Esophagus squamous epithelium (tissue), 5 donors: Measurements from ENCODE around the gene COL24A1. TPM values are rescaled to one million over a fixed set of nuclear protein-coding genes. Genes with fewer than 3 reads are reported as not detected.

ENCODE experiments used
- DNase-seq: peaks from one replicate; lab custom pipeline; 2025; lab: John Stamatoyannopoulos, UW
- H3K27ac ChIP-seq, 4 donors: fragments of 200-600 bp; sonication (generic); one replicate each; pipeline ENCODE4 v1.5.1; 2016 to 2019; ENCODE audit warnings: mild to moderate bottlenecking in 1 of 4
- H3K27me3 ChIP-seq, 4 donors: fragments of 200-600 bp; sonication (generic); 1 replicate in 3 of 4; 2 replicates in 1 of 4; pipeline versions ENCODE4 v1.5.1 to v1.6.0; 2017 to 2021; ENCODE audit warnings: antibody characterized with exemption in 1 of 4
- H3K36me3 ChIP-seq, 3 donors: fragments of 200-600 bp; sonication (generic); one replicate each; pipeline ENCODE4 v1.5.1; 2016 to 2019
- H3K4me1 ChIP-seq, 3 donors: fragments of 200-600 bp; sonication (generic); one replicate each; pipeline ENCODE4 v1.5.1; 2017 to 2019
- H3K4me3 ChIP-seq, 4 donors: fragments of 200-600 bp; sonication (generic); 1 replicate in 3 of 4; 2 replicates in 1 of 4; pipeline ENCODE4 v1.5.1; 2016 to 2019; ENCODE audit warnings: mild to moderate bottlenecking in 2 of 4, moderate library complexity in 1 of 4
- H3K9me3 ChIP-seq, 3 donors: fragments of 200-600 bp; sonication (generic); one replicate each; pipeline ENCODE4 v1.5.1; 2016 to 2019
- CTCF ChIP-seq, 6 experiments: fragments of 450-650 bp in 4 of 6; fragments of 200-600 bp in 2 of 6; sonication (generic) in 2 of 6; IDR thresholded peaks; one replicate each; pipeline ENCODE4 v1.5.1; 2016 to 2019; ENCODE audit warnings: antibody characterized with exemption in 6 of 6, mild to moderate bottlenecking in 4 of 6, moderate library complexity in 4 of 6
- POLR2A ChIP-seq, 4 donors: fragments of 450-650 bp; IDR thresholded peaks; one replicate each; pipeline ENCODE4 v1.6.1; 2017; ENCODE audit warnings: antibody characterized with exemption in 4 of 4, mild to moderate bottlenecking in 4 of 4, moderate library complexity in 3 of 4
- WGBS, 2 donors: methylation state at CpG; one replicate each; pipeline ENCODE4 v1.1.5; 2018; 5-methylcytosine and 5-hydroxymethylcytosine counted together
- intact Hi-C: fragments of 100-400 bp; cut with DNase I; formaldehyde crosslinking; loops from one replicate; pipeline ENCODE4 v1.15.0; 2022
- total RNA-seq, 4 donors: library from RNA; depleted of rRNA; stranded (reverse); fragments of >200 nt; gene quantifications; one replicate each; pipeline ENCODE4 v1.1.0, GENCODE V29; 2016
- donor health status: DM: yes; HTN: yes; CAD: no.

The COL24A1 gene
- total RNA-seq, 4 donors from 2014 or later, result 0.15 to 0.38 TPM; not detected in 2

DNA sequence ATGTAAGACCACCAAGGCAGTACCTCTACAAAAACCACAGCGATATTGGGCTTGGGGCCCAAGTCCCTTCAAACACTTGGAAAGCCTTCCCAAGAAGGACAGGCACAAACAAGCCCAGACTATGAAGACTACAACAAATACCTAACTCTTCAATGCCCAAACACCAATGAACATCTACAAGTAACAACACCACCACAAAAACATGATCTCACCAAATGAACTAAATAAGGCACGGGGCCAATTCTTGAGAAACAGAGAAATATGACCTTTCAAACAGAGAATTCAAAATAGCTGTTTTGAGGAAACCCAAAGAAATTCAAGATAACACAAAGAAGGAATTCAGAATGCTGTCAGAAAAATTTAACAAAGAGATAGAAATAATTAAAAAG is 86.8 kb downstream of the COL24A1 start:
- 26 to 33% methylated on average over 1 to 2 of the region's 2 CpGs for WGBS, 2 donors
- no peak overlapping the region for H3K4me3 ChIP-seq
- no peaks in the 10 kb centered on the region for H3K9me3 ChIP-seq
- no peak for TF ChIP-seq POLR2A (IDR thresholded peaks at IDR 0.05)
- TF ChIP-seq CTCF (IDR thresholded peaks at IDR 0.05), result no peak
- no peak overlapping the region for H3K27ac ChIP-seq
- H3K36me3 ChIP-seq, result no peaks in the 10 kb centered on the region
- DNase-seq, result no peak
- no peaks in the 10 kb centered on the region for H3K27me3 ChIP-seq
- peaks cover 0 to 3% (median 0%) of the 10 kb centered on the region in 3 donors for H3K4me1 ChIP-seq
- intact Hi-C loops, result no loop called here

DNA sequence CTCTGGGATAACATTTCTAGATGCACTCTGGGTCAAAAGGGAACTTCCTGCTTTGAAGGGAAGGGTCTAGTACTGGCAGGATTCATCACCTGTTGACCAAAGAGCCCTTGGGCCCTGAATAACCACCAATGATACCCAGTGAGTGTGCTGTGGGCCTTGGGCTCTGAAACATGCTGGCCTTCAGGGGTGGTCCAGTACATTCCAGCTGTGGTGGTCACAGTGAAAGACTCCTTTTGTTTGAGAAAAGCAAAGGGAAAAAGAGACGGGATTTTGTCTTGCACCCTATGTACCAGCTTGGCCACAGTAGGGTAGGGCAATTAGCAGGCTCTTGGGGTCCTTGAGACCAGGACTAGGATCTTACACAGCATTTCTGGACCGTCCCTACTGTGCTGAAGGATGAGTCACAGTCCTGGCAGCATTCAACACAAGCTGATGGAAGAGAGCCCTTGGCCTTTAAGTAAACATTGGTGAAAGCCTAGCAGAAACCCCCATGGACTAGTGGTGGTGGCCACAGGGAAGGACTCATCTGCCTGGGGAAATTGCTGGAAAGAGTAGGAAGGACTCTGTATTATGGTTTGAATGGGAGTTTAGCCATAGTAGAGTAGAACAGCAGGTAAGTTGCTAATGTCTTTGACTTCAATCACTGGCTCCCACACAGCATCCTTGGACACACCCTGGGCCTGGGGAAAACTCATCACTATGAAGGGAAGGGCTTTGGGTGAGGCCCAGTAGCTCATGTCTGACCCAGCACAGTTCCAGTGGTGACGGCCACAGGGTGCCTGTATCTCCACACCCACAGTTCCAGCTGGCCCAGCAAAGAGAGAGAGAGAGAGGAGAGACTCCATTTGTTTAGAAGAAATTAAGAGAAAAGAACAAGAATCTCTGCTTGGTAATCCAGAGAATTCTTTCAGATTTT is 87.5 kb downstream of the COL24A1 start:
- Histone ChIP-seq H3K27ac (no peak overlapping the region), H3K4me1 (peaks cover 0 to 7% (median 0%) of the 10 kb centered on the region in 3 donors), H3K27me3 (no peaks in the 10 kb centered on the region), H3K4me3 (no peak overlapping the region), H3K9me3 (no peaks in the 10 kb centered on the region), H3K36me3 (no peaks in the 10 kb centered on the region)
- intact Hi-C loops, result no loop called here
- TF ChIP-seq POLR2A (IDR thresholded peaks at IDR 0.05) (no peak), CTCF (IDR thresholded peaks at IDR 0.05) (no peak)
- 44 to 58% methylated on average over 2 to 3 of the region's 3 CpGs for WGBS, 2 donors
- no peak for DNase-seq

DNA sequence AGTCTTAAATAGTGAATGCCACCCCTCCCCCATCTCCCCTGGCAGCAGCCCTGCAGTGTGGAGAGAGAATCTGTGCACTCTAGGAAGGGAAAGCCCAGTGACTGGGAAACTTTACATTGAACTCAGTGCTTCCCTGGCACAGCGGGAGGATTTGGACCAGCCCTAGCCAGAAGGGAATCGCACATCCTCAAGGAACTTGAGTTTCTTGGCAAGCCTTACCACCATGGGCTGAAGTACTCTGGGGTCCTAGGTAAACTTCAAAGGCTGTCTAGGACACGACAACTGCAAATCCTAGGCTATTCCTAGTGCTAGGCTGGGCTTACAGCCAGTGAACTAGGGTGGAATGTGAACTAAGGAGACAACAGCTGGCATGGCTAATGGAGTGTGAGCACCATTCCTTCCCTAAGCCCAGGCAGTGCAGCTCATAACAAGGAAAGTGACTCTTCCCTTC is 88.3 kb downstream of the COL24A1 start:
- Histone ChIP-seq H3K4me1 (peaks cover 0 to 7% (median 0%) of the 10 kb centered on the region in 3 donors), H3K27me3 (no peaks in the 10 kb centered on the region), H3K27ac (no peak overlapping the region), H3K36me3 (no peaks in the 10 kb centered on the region), H3K9me3 (no peaks in the 10 kb centered on the region), H3K4me3 (no peak overlapping the region)
- TF ChIP-seq POLR2A (IDR thresholded peaks at IDR 0.05) (no peak), CTCF (IDR thresholded peaks at IDR 0.05) (no peak)
- intact Hi-C loops, result no loop called here
- DNase-seq, result no peak
- WGBS, 2 donors, result 48 to 84% methylated on average over 2 of the region's 3 CpGs

DNA sequence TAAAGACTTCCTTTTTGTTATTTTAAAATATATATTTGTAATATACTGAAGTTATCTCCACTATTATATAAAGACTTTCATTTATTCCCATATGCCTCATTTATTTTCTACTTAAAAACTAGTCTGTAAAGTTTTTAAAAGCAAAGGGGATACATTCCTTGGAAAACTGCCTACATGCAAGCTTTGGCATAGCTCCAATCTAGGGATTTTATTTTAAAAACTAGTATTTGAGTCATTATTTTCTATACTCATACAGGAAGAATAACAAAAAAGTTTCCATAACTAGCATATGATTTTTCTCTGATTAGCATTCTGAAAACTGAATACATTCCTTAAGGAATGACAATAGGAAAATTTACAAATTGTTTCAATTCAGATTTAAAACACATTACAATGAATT is 88.9 kb downstream of the COL24A1 start:
- no peaks in the 10 kb centered on the region for H3K27me3 ChIP-seq
- no peak for DNase-seq
- H3K4me1 ChIP-seq, result peaks cover 0 to 7% (median 0%) of the 10 kb centered on the region in 3 donors
- intact Hi-C loops, result no loop called here
- no peak overlapping the region for H3K27ac ChIP-seq
- H3K4me3 ChIP-seq, result no peak overlapping the region
- TF ChIP-seq POLR2A (IDR thresholded peaks at IDR 0.05), result no peak
- no peak for TF ChIP-seq CTCF (IDR thresholded peaks at IDR 0.05)
- no peaks in the 10 kb centered on the region for H3K36me3 ChIP-seq
- no peaks in the 10 kb centered on the region for H3K9me3 ChIP-seq

DNA sequence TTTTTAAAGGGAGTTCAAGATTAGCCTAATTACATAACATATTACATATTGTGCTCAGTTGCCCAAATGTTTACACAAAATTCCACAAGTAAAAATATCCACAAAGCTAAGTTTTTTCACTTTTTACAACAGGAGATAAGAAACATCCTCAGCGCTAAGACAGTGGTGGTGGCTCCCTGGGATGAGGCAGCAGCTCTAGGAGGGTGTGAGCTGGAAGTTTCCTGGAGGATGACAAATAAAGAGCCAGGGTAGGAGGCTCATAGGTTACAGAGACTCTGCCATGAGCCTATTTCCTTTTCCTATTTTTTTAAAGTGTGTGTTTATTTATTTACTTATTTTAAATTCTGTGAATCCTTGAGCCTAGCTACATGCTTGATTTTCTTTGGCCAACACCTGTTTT is 91.7 kb downstream of the COL24A1 start:
- no peak for TF ChIP-seq POLR2A (IDR thresholded peaks at IDR 0.05)
- TF ChIP-seq CTCF (IDR thresholded peaks at IDR 0.05), result no peak
- DNase-seq, result no peak

More for the DNA sequence above, 91.7 kb downstream of the COL24A1 start:
- intact Hi-C loops, result no loop called here
- Histone ChIP-seq H3K27me3 (no peaks in the 10 kb centered on the region), H3K36me3 (no peaks in the 10 kb centered on the region), H3K27ac (no peak overlapping the region), H3K4me3 (no peak overlapping the region), H3K9me3 (no peaks in the 10 kb centered on the region), H3K4me1 (peaks cover 0 to 7% (median 0%) of the 10 kb centered on the region in 3 donors)
- 50 to 79% methylated on average over 1 of the region's 1 CpG for WGBS, 2 donors
